Esophagus muscularis mucosa (tissue), 4 donors: ENCODE results near the gene BTBD3. TPM values are rescaled to one million over a fixed set of nuclear protein-coding genes. Genes with fewer than 3 reads are reported as not detected.
A peak's percentile ranks its signal among the peaks of the same experiment; 100 is the strongest.

Source experiments
- DNase-seq: peaks from one replicate; pipeline ENCODE4 v3.0.0-alpha.2; 2017; ENCODE audit errors: extremely low spot score
- H3K27ac ChIP-seq, 4 donors: fragments of 200-600 bp; sonication (generic); replicated peaks in 1 of 4; 1 replicate in 3 of 4; 2 replicates in 1 of 4; pipeline ENCODE4 v1.5.1; 2016 to 2019; ENCODE audit warnings: mild to moderate bottlenecking in 1 of 4
- H3K27me3 ChIP-seq, 4 donors: fragments of 200-600 bp; sonication (generic); one replicate each; pipeline versions ENCODE4 v1.5.1 to v1.6.0; 2016 to 2019
- H3K36me3 ChIP-seq, 4 donors: fragments of 200-600 bp; sonication (generic); one replicate each; pipeline ENCODE4 v1.5.1; 2016 to 2019
- H3K4me1 ChIP-seq, 4 donors: fragments of 200-600 bp; sonication (generic); one replicate each; pipeline ENCODE4 v1.5.1; 2016 to 2019
- H3K4me3 ChIP-seq, 4 donors: fragments of 200-600 bp; sonication (generic); 1 replicate in 2 of 4; 2 replicates in 2 of 4; pipeline ENCODE4 v1.5.1; 2016 to 2019; ENCODE audit warnings: mild to moderate bottlenecking in 4 of 4, moderate library complexity in 1 of 4
- H3K9me3 ChIP-seq, 4 donors: fragments of 200-600 bp; sonication (generic); 1 replicate in 3 of 4; 2 replicates in 1 of 4; pipeline ENCODE4 v1.5.1; 2016 to 2019
- EP300 ChIP-seq: sonication (generic); formaldehyde crosslinking; IDR thresholded peaks from one replicate; pipeline ENCODE4 v1.6.1; 2017; ENCODE audit warnings: antibody characterized with exemption
- POLR2A ChIP-seq: fragments of 450-650 bp; IDR thresholded peaks from one replicate; pipeline ENCODE4 v1.6.1; 2017; ENCODE audit warnings: antibody characterized with exemption, moderate library complexity, mild to moderate bottlenecking, low read depth
- POLR2AphosphoS5 ChIP-seq, 2 donors: sonication (generic); formaldehyde crosslinking; IDR thresholded peaks; one replicate each; pipeline ENCODE4 v1.6.1; 2017; ENCODE audit warnings: antibody characterized with exemption in 2 of 2
- WGBS: methylation state at CpG from one replicate; pipeline ENCODE4 v1.1.5; 2018; 5-methylcytosine and 5-hydroxymethylcytosine counted together
- intact Hi-C: fragments of 100-400 bp; cut with DNase I; formaldehyde crosslinking; loops from one replicate; pipeline ENCODE4 v1.15.1; 2023
- total RNA-seq, 4 donors: library from RNA; depleted of rRNA; stranded (reverse); fragments of >200 nt; gene quantifications; one replicate each; pipeline versions ENCODE4 v1.1.0 to v1.2.1, GENCODE V29; 2016
- TF ChIP-seq, protein P1 (sequence below), 3 experiments: fragments of 200-600 bp in 2 of 3; fragments of 450-650 bp in 1 of 3; sonication (generic) in 2 of 3; IDR thresholded peaks; one replicate each; pipeline ENCODE4 v1.5.1; 2017 to 2019; ENCODE audit warnings: antibody characterized with exemption in 3 of 3, mild to moderate bottlenecking in 2 of 3, moderate library complexity in 1 of 3

Gene BTBD3
- total RNA-seq, 4 donors from 2014 or later: 15.4 to 34.5 (median 25.9) TPM

DNA sequence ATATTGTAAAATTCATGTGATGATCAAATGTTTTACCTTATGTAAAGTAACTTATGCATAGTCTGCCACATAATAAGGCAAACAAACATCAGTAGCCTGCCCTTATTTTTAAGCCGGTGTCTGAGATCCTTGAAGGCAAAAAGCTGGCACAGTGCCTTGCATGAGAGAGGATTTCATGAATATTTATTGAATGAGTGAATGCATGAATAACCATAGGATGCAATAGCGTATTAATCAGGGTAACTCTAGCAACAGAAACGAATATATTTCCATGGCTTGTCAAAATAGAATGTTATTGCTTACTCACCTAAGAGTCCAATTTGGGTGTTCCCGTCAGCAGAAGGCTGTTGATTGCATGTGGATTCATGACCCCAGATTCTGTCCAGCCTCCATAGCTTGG lies 34.9 kb downstream of the BTBD3 start:
- no peak for TF ChIP-seq POLR2A
- no peak for TF ChIP-seq POLR2AphosphoS5 (IDR thresholded peaks at IDR 0.05)
- TF ChIP-seq, protein P1, sequence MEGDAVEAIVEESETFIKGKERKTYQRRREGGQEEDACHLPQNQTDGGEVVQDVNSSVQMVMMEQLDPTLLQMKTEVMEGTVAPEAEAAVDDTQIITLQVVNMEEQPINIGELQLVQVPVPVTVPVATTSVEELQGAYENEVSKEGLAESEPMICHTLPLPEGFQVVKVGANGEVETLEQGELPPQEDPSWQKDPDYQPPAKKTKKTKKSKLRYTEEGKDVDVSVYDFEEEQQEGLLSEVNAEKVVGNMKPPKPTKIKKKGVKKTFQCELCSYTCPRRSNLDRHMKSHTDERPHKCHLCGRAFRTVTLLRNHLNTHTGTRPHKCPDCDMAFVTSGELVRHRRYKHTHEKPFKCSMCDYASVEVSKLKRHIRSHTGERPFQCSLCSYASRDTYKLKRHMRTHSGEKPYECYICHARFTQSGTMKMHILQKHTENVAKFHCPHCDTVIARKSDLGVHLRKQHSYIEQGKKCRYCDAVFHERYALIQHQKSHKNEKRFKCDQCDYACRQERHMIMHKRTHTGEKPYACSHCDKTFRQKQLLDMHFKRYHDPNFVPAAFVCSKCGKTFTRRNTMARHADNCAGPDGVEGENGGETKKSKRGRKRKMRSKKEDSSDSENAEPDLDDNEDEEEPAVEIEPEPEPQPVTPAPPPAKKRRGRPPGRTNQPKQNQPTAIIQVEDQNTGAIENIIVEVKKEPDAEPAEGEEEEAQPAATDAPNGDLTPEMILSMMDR (IDR thresholded peaks at IDR 0.05): no peak
- no peak for TF ChIP-seq EP300
- no peak overlapping the region for H3K4me3 ChIP-seq
- peaks cover 0 to 9% (median 4%) of the 10 kb centered on the region in 4 donors for H3K4me1 ChIP-seq
- 93% methylated on average over 4 of the region's 4 CpGs for WGBS
- intact Hi-C loops: no loop called here
- no peaks in the 10 kb centered on the region for H3K9me3 ChIP-seq
- no peaks in the 10 kb centered on the region for H3K36me3 ChIP-seq
- H3K27me3 ChIP-seq: no peaks in the 10 kb centered on the region
- no peak overlapping the region for H3K27ac ChIP-seq
- no peak for DNase-seq

DNA sequence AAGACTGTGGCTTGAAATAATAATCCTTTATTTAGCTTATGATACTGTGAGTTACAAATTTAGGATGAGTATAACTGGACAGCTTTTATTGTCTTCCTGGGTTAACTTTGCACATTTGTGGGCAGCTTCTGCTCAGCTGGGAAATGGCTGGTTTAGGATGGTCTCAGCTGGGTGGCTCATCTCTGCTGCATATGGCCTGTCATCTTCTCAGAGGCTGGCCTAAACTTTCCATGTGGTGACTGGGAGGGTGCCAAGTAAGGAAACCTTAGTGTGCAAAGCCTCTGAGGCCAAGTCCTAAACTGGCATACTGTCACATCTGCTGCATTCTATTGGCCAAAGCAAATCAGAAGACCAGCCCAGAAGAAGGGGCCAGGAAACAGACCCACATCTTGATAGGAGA lies 40.2 kb downstream of the BTBD3 start:
- no peak for TF ChIP-seq POLR2A
- TF ChIP-seq POLR2AphosphoS5 (IDR thresholded peaks at IDR 0.05): no peak
- intact Hi-C loops: no loop called here
- DNase-seq: no peak
- H3K4me1 ChIP-seq: no peaks in the 10 kb centered on the region
- no peaks in the 10 kb centered on the region for H3K27me3 ChIP-seq
- no peak overlapping the region for H3K27ac ChIP-seq
- H3K36me3 ChIP-seq: no peaks in the 10 kb centered on the region
- no peak overlapping the region for H3K4me3 ChIP-seq
- no peaks in the 10 kb centered on the region for H3K9me3 ChIP-seq

DNA sequence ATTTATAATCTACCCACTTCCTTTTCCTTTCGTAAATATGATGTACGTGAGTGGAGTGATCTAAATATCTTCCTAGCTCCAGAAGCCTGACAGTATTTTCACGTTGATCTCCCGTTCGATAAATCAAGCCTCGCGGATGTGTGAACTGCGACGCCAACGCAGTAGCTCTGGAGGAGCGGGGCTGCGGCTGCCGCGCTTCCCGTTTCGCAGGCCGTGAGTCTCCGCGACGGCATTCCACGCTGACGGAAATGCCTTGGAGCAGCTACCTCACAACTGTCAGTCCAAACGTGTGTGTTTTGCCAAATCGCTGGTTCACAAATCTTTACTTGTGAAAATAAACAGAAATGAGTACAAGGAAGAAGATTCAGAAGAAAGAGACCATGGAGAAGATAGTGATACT lies 41.2 kb downstream of the BTBD3 start:
- DNase-seq: no peak
- 62% methylated on average over 24 of the region's 24 CpGs for WGBS
- H3K9me3 ChIP-seq: no peaks in the 10 kb centered on the region
- peak overlapping the region in 1 of 4 donors; percentile 22 for H3K4me3 ChIP-seq
- intact Hi-C loops: no loop called here
- no peaks in the 10 kb centered on the region for H3K27me3 ChIP-seq
- H3K36me3 ChIP-seq: no peaks in the 10 kb centered on the region
- TF ChIP-seq POLR2A (no peak), POLR2AphosphoS5 (IDR thresholded peaks at IDR 0.05) (no peak), EP300 (no peak)
- TF ChIP-seq, protein P1 (IDR thresholded peaks at IDR 0.05): no peak
- no peaks in the 10 kb centered on the region for H3K4me1 ChIP-seq
- H3K27ac ChIP-seq: no peak overlapping the region

DNA sequence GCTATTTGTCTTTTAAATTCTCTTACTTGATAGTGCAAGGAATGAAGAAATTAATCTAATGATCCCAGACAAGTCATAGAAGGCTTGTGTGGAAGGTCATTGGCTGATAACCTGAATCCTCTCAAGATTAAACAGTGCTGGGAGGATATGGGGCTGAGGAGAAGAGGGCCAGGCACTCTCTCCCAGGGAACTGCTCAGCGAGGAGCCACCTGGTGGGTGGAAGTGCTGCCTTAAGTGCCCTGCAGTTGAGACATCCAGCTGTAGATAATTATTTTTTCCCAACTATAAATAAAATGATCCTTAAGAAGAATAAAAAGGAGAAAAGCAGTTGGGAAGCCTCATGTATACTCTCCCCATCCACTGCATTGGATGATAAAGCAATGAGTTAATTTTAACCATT lies 47.9 kb downstream of the BTBD3 start:
- 67% methylated on average over 1 of the region's 1 CpG for WGBS
- no peaks in the 10 kb centered on the region for H3K9me3 ChIP-seq
- TF ChIP-seq, protein P1 (IDR thresholded peaks at IDR 0.05): no peak
- no peak for TF ChIP-seq POLR2AphosphoS5 (IDR thresholded peaks at IDR 0.05)
- TF ChIP-seq EP300: no peak
- TF ChIP-seq POLR2A: no peak
- DNase-seq: no peak
- H3K27me3 ChIP-seq: no peaks in the 10 kb centered on the region
- H3K4me1 ChIP-seq: no peaks in the 10 kb centered on the region
- intact Hi-C loops: no loop called here
- H3K36me3 ChIP-seq: no peaks in the 10 kb centered on the region
- H3K4me3 ChIP-seq: no peak overlapping the region
- H3K27ac ChIP-seq: no peak overlapping the region

DNA sequence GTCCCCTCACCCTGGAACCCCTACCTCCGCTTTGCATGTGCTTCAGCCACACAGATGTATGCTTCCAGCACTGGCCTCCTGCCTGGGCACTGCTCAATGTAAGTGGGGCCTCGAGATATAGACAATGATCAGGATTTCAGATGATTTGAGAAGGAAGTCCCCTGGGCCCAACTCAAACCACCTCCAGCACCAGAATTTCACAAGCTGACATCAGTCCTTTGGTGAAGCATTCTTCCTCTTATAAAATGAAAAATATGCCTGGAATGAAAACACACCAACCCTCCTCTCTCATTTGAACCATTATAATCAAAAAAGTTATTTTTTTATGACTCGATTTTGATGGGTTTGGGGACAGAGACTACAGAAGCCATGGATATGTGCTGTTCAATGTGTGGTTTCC lies 48.5 kb downstream of the BTBD3 start:
- Histone ChIP-seq H3K27ac (no peak overlapping the region), H3K4me3 (no peak overlapping the region), H3K4me1 (no peaks in the 10 kb centered on the region), H3K36me3 (no peaks in the 10 kb centered on the region), H3K9me3 (no peaks in the 10 kb centered on the region), H3K27me3 (no peaks in the 10 kb centered on the region)
- WGBS: 67% methylated on average over 3 of the region's 3 CpGs
- intact Hi-C loops: no loop called here
- TF ChIP-seq, protein P1 (IDR thresholded peaks at IDR 0.05): no peak
- TF ChIP-seq POLR2AphosphoS5 (IDR thresholded peaks at IDR 0.05): no peak
- TF ChIP-seq POLR2A: no peak
- no peak for DNase-seq
